Stomach (tissue), 4 donors: ENCODE measurements around the gene TRMT1.

ENCODE experiments used
- EP300 ChIP-seq: sonication (generic); formaldehyde crosslinking; IDR thresholded peaks from one replicate; pipeline ENCODE4 v1.6.1; 2017; ENCODE audit warnings: antibody characterized with exemption
- POLR2A ChIP-seq, 4 donors: fragments of 450-650 bp; IDR thresholded peaks; one replicate each; pipeline ENCODE4 v1.6.1; 2016; ENCODE audit warnings: antibody characterized with exemption in 4 of 4, control low read depth in 2 of 4, mild to moderate bottlenecking in 1 of 4, moderate library complexity in 1 of 4
- POLR2AphosphoS5 ChIP-seq, 3 donors: sonication (generic); formaldehyde crosslinking; IDR thresholded peaks; one replicate each; pipeline ENCODE4 v1.6.1; 2016; ENCODE audit warnings: antibody characterized with exemption in 3 of 3

DNA sequence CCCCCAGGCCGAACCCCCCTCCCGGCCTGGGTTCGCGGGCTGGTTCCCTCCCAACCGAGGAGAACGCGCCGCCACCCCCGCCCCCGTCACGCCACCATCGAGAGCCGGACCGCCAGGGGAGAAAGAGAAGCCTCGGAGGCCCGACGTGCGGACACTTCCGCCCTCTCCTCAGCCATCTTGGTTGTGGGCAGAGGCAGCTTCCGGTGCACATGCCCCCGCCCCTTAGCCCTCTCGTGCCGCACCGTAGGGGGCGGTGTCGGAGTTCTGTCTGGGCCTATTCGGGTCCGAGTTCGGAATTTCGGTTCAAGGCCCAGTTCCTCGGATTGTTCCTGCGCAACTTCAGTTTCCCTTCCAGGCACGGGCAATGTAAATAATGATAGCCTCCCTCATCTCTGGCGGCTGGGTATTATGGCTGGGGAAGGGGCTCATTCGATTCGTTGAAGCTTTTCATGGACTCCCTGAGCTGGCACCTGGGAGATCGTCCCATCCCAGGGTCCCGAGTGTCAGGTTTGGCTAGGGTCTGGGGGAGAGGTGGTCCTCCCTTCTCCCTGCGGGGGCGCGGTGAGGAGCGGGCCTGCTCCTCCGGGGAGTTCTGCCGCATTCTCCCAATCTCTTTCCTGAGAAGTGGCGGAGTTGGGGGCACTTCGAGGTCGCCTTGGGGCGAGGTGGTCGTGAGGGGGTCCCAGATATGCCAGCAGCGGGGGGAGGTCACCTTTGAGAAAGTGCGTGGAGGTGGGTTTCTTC lies 33.8 kb upstream of the TRMT1 start, which contains the start of the genes IER2 and STX10:
- TF ChIP-seq EP300, result no peak
- peak in 2 of 4 donors; percentile 26 to 65 for TF ChIP-seq POLR2A (IDR thresholded peaks at IDR 0.05)
- TF ChIP-seq POLR2AphosphoS5 (IDR thresholded peaks at IDR 0.05), result peak; percentile 96 to 98 (median 98)
